HG03442 (cell line): ENCODE data around the gene ATG9B.
A peak's percentile ranks its signal among the peaks of the same experiment; 100 is the strongest.

ENCODE experiments used
- ATAC-seq: cut with Tn5 transposase; IDR thresholded peaks from one replicate; pipeline ENCODE4 v1.9.1; 2021; ENCODE audit warnings: mild to moderate bottlenecking, moderate library complexity; ENCODE audit not compliant: unreplicated experiment

ATG9B gene

GRCh38 chr7:150988230-150989226, 35.8 kb downstream of the ATG9B start:
- no peak for ATAC-seq

DNA sequence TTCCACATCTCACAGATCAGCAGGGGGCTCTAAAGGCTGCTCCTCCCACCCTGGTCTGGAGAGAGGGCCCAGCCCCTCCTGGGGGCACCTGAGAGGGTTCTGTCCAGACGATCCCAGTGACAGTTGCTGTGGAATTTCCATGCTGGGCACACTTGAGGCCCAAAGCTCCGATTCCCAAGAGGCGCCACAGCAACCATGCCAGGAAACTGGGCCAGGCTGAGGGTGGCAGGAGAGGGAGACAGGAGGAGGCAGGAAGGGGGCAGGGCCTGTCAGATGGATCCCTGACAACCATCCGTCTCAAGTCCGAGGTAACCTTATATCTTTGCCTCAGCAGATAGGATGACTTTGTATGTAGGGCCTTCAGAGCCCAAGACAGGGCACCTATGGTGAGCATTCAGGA, 37.7 kb downstream of the ATG9B start:
- ATAC-seq, result no peak

DNA sequence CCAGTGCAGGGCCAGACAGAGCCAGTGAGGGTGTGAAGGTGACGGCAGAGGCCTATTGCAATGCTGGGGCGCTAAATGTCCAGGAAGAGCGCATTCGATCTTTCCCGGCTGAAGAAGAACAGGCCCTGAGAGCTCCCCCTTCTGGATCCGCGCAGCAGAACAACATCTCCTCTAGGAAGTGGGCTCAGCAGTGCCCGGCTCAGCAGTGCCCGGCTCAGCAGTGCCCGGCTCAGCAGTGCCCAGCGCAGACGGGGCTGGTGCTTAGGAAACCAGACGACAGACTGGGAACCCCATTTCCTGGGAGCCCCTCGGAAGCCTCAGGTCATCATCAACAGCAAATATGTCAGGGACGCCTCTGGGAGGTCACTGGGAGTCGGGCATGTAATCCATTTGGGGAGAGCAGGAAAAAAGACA, 38.2 kb downstream of the ATG9B start:
- peak; percentile 60 for ATAC-seq

DNA sequence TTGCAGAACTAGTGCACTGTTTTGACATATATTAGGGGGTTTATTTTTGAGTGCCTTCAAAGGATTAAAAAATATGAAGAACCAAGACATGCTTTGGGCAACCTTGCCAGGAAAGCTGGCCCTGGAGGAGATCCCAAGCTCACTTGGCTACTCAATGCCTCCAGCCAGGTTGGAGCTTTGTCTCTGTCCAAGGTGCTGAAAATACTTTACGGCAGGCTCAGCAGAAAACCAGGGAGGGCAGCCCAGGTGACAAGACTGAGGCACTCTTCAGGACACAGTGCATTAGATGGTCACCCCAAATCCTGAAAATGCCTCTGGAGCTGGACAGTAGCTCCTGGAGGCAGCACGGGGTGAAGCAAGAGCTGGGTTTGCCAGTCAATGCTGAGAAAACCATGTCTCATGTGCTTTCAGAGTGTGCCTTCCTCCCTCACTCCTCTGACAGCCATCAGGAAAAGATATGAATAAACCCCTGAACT, 40.4 kb downstream of the ATG9B start:
- no peak for ATAC-seq

DNA sequence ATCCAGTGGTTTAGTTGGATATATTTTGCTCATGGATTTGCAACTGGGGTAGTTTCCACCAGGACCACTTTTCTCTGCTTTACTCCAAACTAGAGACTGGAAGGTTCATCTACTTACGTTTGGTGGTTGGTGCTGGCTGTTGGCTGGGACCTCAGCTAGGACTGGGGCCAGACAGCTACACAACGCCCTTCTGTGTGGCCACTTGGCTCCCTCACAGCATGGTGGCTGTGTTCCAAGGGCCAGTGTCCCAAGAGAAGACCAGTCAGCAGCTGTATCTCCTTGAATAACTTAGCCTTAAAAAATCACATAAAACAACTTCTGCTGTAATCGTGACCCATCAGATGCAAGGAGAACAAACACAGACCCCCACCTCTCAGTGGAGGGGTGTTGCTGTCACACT, 41.9 kb downstream of the ATG9B start:
- ATAC-seq, result no peak

DNA sequence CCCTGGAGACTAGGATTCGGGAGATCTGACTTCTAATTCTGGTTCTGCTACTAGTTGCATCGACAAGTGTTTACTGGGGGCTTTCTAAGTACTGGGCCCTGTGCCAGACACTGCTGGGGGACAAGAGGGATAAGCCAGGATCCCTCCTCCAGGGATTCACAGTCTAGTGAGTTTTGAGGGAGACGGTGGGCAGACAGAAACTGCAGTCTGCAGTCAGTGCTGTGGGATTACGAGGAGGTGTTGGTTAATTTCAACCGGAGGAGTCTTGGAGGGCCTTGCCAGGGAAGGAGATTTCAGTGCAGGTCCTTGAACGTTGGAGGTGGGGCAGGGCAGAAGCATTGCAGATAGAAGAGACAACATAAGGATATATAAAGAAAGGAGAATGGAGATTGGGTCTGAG, 42.6 kb downstream of the ATG9B start:
- ATAC-seq, result no peak

DNA sequence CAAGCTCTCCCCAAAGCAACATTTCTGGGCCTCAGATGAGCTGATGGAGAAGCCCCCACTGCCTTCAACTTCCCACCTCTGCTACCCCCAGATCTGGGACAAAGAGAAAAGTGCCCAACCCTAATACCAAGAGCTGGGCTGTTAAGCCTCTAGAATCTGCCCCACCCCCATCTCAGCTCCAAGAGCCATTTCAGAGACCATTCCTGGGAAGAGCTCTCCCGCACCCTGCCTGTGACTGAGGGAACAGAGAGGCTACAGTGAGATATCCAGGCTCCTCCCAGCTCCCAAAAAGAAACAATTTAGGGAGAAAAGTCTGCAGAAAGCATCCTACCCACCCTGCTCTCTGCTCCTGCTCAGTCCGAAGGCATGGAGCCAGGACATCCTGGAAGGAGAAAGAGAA, 43.6 kb downstream of the ATG9B start:
- ATAC-seq, result no peak

GRCh38 chr7:150979713-150980390, 44.4 kb downstream of the ATG9B start:
- ATAC-seq, result no peak

DNA sequence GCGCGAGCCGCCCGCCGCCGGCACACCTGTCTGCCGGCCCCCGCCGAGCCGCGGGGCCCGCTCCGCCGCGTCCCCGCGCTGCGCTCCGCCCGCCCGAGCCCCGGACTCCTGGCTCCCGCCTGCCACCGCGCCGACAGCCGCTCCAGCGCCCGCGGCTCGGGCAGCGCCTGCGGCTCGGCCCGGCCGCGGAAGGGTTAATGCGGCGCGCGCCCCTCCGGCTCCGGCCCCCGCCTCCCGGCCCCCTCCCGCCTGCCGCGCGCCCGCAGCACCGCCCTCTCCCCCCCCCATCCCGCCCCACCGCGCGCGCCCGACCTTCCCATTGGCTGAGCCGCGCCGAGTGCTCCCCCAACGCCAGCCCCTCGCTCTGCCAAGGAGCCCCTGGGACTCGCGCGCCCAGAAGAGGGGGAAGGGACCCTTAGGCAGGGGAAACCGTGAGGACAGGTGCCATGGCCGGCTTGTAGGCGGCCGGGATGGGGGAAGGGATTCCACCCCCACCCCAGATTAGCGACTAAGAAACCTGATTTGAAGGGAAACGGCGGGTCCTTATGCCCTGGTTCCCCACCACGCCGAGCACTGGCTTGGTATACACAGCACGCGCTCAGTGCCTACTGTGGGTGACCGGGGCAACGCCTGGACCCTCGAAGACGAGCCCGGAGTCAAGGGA, 46.0 kb downstream of the ATG9B start, which contains the start of gene KCNH2:
KCNH2 (minus strand) TSS at position 196 of the 664 bp plus-strand sequence. CDS start 408 bp downstream, outside the sequence.
- ATAC-seq, result no peak

DNA sequence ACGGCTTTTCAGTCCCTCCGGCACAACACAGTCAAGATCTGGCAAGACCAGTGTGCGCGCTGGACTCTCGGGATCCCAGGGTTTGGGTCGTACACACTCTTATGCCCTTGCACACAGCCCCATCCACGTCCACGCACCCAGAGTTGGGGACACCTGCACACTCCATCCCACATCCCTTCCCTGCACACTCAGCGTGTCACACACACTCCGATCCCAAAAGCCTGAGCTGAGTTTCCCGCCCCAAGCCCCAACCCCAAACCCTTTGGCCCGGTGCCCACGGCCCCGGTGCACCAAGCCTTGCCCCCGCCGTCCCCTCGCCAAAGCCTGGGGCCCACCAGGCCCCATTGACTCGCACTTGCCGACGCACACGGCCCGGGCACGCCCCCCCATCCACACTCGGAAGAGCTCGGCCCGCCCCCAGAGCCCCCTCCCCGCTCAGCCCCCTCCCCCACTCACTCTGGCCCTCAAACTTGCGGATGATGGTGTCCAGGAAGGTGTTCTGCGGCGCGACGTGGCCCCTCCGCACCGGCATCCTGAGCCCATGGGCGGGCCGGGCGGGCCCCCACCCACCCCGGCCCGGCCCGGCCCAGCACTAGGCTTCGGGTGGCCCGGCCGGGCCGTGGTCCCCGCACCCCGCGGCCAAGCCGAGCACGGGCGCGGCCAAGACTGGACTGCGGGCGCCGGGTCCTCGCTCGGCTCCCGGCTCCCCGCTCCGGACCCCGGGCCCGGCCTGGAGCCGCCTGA, 46.7 kb downstream of the ATG9B start:
- ATAC-seq, result no peak

GRCh38 chr7:150976529-150977381, 47.5 kb downstream of the ATG9B start:
- no peak for ATAC-seq

DNA sequence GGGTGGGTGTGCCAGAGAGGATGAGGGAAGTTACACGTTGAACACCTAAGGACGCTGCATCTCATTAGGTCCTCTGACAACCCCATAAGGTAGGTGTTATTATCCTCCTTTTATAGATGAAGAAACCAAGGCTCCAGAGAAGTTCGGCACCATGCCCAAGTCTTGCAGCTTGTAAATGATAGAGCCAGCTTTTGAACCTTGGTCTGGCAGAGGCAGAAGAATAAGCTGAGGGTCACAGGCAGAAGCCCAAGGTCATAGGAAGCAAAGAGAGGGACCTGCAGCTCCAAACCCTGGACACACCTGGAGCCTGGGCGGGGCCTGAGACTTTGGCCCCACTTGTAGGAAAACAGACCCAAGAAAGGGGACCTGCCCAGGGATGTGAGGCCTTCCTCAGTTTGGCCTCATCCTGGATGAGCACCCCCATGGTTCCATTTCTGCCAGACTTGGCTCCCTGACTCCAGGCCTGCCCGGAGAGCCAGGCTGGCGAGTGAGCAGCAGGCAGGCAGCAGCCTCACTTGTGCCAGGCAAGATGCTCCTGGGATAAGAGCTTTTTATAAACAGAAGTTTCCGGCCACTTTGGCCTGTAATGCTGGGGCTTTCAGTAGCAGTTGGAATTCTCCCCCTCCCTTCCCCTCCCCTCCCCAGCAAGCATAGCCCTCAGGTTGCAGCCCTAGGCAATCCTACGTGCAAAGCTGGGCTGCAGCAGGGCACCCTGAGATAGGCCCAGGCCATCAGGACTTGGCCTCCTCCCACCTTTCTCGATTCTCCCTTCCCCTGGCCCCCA, 48.6 kb downstream of the ATG9B start:
- no peak for ATAC-seq

DNA sequence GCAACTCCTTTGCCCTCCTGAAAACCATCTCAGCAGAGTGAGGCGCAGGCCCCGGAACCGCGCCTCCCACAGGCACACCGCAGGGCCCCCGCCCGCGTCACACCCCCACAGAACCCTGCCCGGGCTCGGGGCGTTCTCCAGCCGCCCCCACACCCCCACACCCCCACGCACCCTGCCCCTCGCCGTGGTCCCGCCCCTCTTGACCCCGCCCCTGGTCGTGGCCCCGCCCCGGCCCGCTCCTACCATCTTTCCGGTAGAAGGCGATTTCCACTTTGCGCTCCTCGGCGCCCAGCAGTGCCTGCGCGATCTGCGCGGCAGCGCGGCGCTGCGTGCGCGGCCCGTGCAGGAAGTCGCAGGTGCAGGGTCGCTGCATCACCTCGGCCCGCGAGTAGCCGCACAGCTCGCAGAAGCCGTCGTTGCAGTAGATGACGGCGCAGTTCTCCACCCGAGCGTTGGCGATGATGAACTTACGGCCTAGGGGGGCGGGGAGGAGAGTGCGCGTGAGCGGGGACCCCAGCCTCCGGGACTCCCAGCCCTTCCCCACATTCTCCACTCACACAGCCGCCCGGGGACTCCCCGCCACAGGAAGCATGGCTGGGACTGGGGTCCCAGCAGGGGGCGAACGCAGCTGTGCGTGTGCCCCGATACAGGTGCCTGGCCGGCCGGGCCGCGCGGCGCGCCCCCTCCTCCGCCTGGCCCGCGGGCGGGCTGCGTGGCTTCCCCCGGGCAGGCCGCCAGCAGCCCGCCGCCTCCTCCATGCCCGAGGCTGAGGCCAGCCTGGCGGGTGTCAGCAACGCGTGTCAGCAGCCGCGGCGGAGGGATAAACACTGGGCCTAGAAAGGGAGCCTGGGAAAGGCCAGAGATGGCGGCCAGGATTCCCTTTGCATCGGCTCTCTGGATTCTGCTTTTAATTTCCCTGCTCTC, 49.6 kb downstream of the ATG9B start:
- ATAC-seq, result peak; percentile 36

- ATAC-seq, result no peak
Measured at GRCh38 chr7:150973571-150974451, 50.5 kb downstream of the ATG9B start.

- no peak for ATAC-seq
Measured at GRCh38 chr7:150972741-150973140, 51.6 kb downstream of the ATG9B start.

DNA sequence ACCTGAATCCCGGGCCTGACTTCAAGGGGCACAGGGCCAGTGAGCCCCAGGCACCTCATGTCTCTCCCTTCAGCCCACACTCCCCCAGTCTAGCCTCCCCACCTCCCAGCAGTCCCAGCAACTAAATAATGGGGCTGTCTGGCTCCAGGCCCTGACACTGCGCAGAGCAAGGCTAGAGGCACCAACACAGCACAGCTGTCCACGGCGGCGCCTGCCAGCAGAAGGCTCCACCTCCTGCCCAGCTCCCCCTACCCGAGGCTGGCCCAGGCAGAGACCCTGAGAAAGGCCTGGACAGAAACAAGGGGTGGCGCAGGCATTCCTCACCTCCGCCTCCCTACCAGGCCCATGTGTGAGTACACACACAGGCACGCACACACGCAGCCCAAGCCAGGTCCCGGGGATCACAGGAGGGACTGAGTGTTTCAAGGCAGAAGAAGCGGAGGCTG, 52.2 kb downstream of the ATG9B start:
- ATAC-seq, result no peak
